AG04450 (cell line): ENCODE results near the gene TPTE2. TPM values are rescaled to one million over a fixed set of nuclear protein-coding genes. Genes with fewer than 3 reads are reported as not detected.
"Not testable (repeated sequence)": the region's sequence is repeated elsewhere in the genome, so short reads cannot be mapped to it uniquely, and the experiment has no call there.

ENCODE experiments used
- CTCF ChIA-PET: fragments of 300-600, 350-600 bp; formaldehyde crosslinking; extraction: SDS; loops from one replicate; lab custom pipeline; 2022; ENCODE audit warnings: antibody characterized with exemption, inconsistent platforms; lab: Charles Lee
- POLR2A ChIA-PET: fragments of 350-600 bp; formaldehyde crosslinking; extraction: SDS; loops from one replicate; lab custom pipeline; 2021; ENCODE audit warnings: antibody characterized with exemption, inconsistent platforms; lab: Yijun Ruan, JAX
- DNase-seq: peaks from one replicate; pipeline ENCODE4 v3.0.0-alpha.2; 2011; ENCODE audit warnings: low read depth, low spot score
- H3K27ac ChIP-seq: one replicate; pipeline ENCODE4 v1.5.1; 2012; ENCODE audit warnings: low read depth, low read length, control low read depth
- H3K27me3 ChIP-seq: one replicate; pipeline ENCODE4 v1.6.0; 2012; ENCODE audit warnings: low read length; ENCODE audit not compliant: control insufficient read depth, insufficient read depth
- H3K4me3 ChIP-seq: 2 replicates; pipeline ENCODE4 v1.5.1; 2011; ENCODE audit warnings: mild to moderate bottlenecking, low read depth, low read length, control low read depth
- H3K9me3 ChIP-seq: 2 replicates; pipeline ENCODE4 v1.5.1; 2012; ENCODE audit warnings: low read length; ENCODE audit not compliant: control insufficient read depth, insufficient read depth
- CTCF ChIP-seq: IDR thresholded peaks from 2 replicates; pipeline ENCODE4 v1.5.1; 2011; ENCODE audit warnings: low read depth, low read length, control low read depth, inconsistent platforms
- polyA plus RNA-seq: library from polyadenylated mRNA; depleted of rRNA; stranded (reverse); fragments of >200 nt; gene quantifications from 2 replicates; pipeline ENCODE4 v1.2.3, GENCODE V29; 2011

The TPTE2 gene
- polyA plus RNA-seq, 1 experiment: not detected

- H3K4me3 ChIP-seq, CTCF ChIA-PET, H3K9me3 ChIP-seq, DNase-seq, H3K27ac ChIP-seq, POLR2A ChIA-PET, H3K27me3 ChIP-seq: not testable (repeated sequence)
Observed at GRCh38 chr13:19525634-19526033, 35.7 kb downstream of the TPTE2 start.

- no peak overlapping the region for H3K27ac ChIP-seq
- H3K9me3 ChIP-seq: no peaks in the 10 kb centered on the region
- TF ChIP-seq CTCF: no peak
- no peak for DNase-seq
- ChIA-PET CTCF (no interaction called here), POLR2A (no interaction called here)
- H3K4me3 ChIP-seq: no peak overlapping the region
- H3K27me3 ChIP-seq: no peaks in the 10 kb centered on the region
Observed at GRCh38 chr13:19519049-19519448, 42.3 kb downstream of the TPTE2 start.

GRCh38 chr13:19507623-19508022 lies 53.7 kb downstream of the TPTE2 start:
- H3K4me3 ChIP-seq, H3K9me3 ChIP-seq, DNase-seq, H3K27me3 ChIP-seq, POLR2A ChIA-PET, H3K27ac ChIP-seq, CTCF ChIA-PET: not testable (repeated sequence)

GRCh38 chr13:19460126-19460525 lies 101.2 kb downstream of the TPTE2 start:
- DNase-seq, POLR2A ChIA-PET, H3K4me3 ChIP-seq, H3K27me3 ChIP-seq, H3K27ac ChIP-seq, CTCF ChIA-PET: not testable (repeated sequence)
- H3K9me3 ChIP-seq: peaks cover 12% of the 10 kb centered on the region

GRCh38 chr13:19439056-19439686 lies 122.2 kb downstream of the TPTE2 start:
- not testable (repeated sequence) for DNase-seq

GRCh38 chr13:19437780-19438179 lies 123.6 kb downstream of the TPTE2 start:
- CTCF ChIA-PET, H3K9me3 ChIP-seq, H3K4me3 ChIP-seq, DNase-seq, H3K27me3 ChIP-seq, H3K27ac ChIP-seq, POLR2A ChIA-PET: not testable (repeated sequence)

More at GRCh38 chr13:19439056-19439686, 122.2 kb downstream of the TPTE2 start:
- CTCF ChIA-PET, H3K27me3 ChIP-seq, H3K4me3 ChIP-seq, H3K27ac ChIP-seq, POLR2A ChIA-PET, H3K9me3 ChIP-seq: not testable (repeated sequence)

- CTCF ChIA-PET, H3K27ac ChIP-seq, POLR2A ChIA-PET: not testable (repeated sequence)
Observed at GRCh38 chr13:19422236-19422635, 139.1 kb downstream of the TPTE2 start.

GRCh38 chr13:19412494-19412893 lies 148.8 kb downstream of the TPTE2 start:
- H3K27me3 ChIP-seq, POLR2A ChIA-PET, CTCF ChIA-PET, DNase-seq, H3K4me3 ChIP-seq, H3K27ac ChIP-seq: not testable (repeated sequence)
- peaks cover 10% of the 10 kb centered on the region for H3K9me3 ChIP-seq

More at GRCh38 chr13:19422236-19422635, 139.1 kb downstream of the TPTE2 start:
- not testable (repeated sequence) for H3K4me3 ChIP-seq, DNase-seq, H3K9me3 ChIP-seq, H3K27me3 ChIP-seq

GRCh38 chr13:19382746-19383511 lies 178.4 kb downstream of the TPTE2 start:
- CTCF ChIA-PET: not testable (repeated sequence)

More at GRCh38 chr13:19382746-19383511, 178.4 kb downstream of the TPTE2 start:
- DNase-seq, H3K4me3 ChIP-seq, H3K27me3 ChIP-seq, POLR2A ChIA-PET, H3K27ac ChIP-seq: not testable (repeated sequence)
- H3K9me3 ChIP-seq: peaks cover 27% of the 10 kb centered on the region
